GM18499 (cell line): ENCODE results near the gene NADSYN1.

Experiments
- ATAC-seq: cut with Tn5 transposase; IDR thresholded peaks from one replicate; pipeline ENCODE4 v1.9.1; 2021; ENCODE audit warnings: moderate number of reproducible peaks; ENCODE audit not compliant: insufficient read depth, unreplicated experiment

The NADSYN1 gene

GRCh38 chr11:71542879-71543777 is 90.1 kb downstream of the NADSYN1 start:
- no peak for ATAC-seq

- ATAC-seq: no peak
These were observed 90.9 kb downstream of the NADSYN1 start for GRCh38 chr11:71543866-71544265.

GRCh38 chr11:71544525-71545214 is 91.7 kb downstream of the NADSYN1 start:
- no peak for ATAC-seq

- ATAC-seq: no peak
These were observed 92.5 kb downstream of the NADSYN1 start for GRCh38 chr11:71545405-71545966.

- no peak for ATAC-seq
These were observed 95.1 kb downstream of the NADSYN1 start, which contains the start of gene KRTAP5-9 for GRCh38 chr11:71548120-71548519. Gene KRTAP5-9, plus strand, starts transcription at chr11:71548420. Its CDS starts 238 bp downstream, at chr11:71548658.

GRCh38 chr11:71548716-71549151 is 95.7 kb downstream of the NADSYN1 start:
- no peak for ATAC-seq
